DND-41 (cell line): ENCODE data around the gene EHHADH.

ENCODE experiments used
- CTCF ChIP-seq: IDR thresholded peaks from 2 replicates; pipeline ENCODE4 v1.5.1; 2012; ENCODE audit warnings: borderline replicate concordance, low read length, moderate library complexity, mild to moderate bottlenecking; ENCODE audit not compliant: poor library complexity, severe bottlenecking; ENCODE audit errors: extremely low read depth
- EZH2 ChIP-seq: IDR thresholded peaks from 3 replicates; pipeline ENCODE4 v1.6.1; 2012; ENCODE audit warnings: borderline replicate concordance, low read depth, mild to moderate bottlenecking, moderate library complexity, low read length, inconsistent platforms; ENCODE audit not compliant: severe bottlenecking

GRCh38 chr3:185172086-185173049, 81.5 kb downstream of the EHHADH start:
- no peak for TF ChIP-seq CTCF
- no peak for TF ChIP-seq EZH2
